BLaER1 treated with 17β-estradiol and CSF1 and Interleukin-3, amounts not matched to agents 10 nM and 100 nM (cell line): ENCODE data around the gene USP15.

Experiments
- H3K27ac ChIP-seq, 11 experiments: shearing (Covaris generic); formaldehyde crosslinking; 2 replicates each; pipeline ENCODE4 v1.8.1; 2022
- H3K27me3 ChIP-seq, 11 experiments: shearing (Covaris generic); formaldehyde crosslinking; 2 replicates each; pipeline ENCODE4 v1.8.1; 2022
- H3K36me3 ChIP-seq, 11 experiments: shearing (Covaris generic); formaldehyde crosslinking; 2 replicates each; pipeline ENCODE4 v1.8.1; 2022
- H3K4me1 ChIP-seq, 10 experiments: shearing (Covaris generic); formaldehyde crosslinking; 2 replicates each; pipeline ENCODE4 v1.8.1; 2022
- H3K4me2 ChIP-seq, 11 experiments: shearing (Covaris generic); formaldehyde crosslinking; 2 replicates each; pipeline ENCODE4 v1.8.1; 2022
- H3K4me3 ChIP-seq, 10 experiments: shearing (Covaris generic); formaldehyde crosslinking; 2 replicates each; pipeline ENCODE4 v1.8.1; 2022
- H3K9ac ChIP-seq, 11 experiments: shearing (Covaris generic); formaldehyde crosslinking; 2 replicates each; pipeline ENCODE4 v1.8.1; 2022
- H3K9me3 ChIP-seq, 11 experiments: shearing (Covaris generic); formaldehyde crosslinking; replicated peaks in 1 of 11; 2 replicates each; pipeline ENCODE4 v1.8.1; 2022
- H4K20me1 ChIP-seq, 11 experiments: shearing (Covaris generic); formaldehyde crosslinking; 2 replicates each; pipeline ENCODE4 v1.8.1; 2022
- Cebpa-rat ChIP-seq, 11 experiments: shearing (Covaris generic); IDR thresholded peaks; 2 replicates each; pipeline ENCODE4 v1.8.1; 2022

USP15 gene

DNA sequence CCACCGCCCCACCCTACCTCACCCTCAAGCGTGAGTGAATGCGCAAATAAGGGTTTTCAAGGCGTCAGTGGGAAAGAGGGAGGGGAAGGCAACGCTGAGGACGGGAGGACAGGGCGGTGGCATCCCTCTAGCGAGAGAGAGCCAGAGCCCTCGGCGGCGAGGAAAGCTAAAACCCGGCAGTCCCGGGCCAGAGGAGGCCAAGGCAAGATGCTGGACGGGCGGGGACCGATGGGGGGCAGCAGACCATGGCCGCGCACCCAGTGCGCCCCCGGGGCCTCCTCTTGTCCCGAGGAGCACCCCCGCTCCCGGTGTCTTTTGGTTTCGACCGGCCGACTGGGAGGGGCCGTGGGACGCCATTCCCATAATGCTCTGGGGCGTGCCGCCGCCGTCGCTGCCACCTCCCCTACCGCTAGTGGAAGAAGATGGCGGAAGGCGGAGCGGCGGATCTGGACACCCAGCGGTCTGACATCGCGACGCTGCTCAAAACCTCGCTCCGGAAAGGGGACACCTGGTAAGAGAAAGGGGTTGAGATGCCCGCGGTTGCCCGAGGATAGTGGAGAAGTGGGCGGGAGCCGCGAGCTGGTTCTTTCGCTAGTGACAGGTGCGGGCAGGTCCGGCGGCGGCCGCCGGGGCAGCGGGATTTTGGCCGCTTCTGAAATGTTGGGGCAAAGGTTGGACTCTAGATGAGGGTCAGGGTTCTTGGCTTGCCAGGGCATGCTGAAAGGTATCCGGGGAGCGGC is at the start of gene USP15:
Gene USP15 (plus strand): TSS at position 412 of the 740 bp plus-strand sequence. CDS start 11 bp downstream, at position 423.
- peaks cover 29 to 72% (median 44%) of the 10 kb centered on the region in 10 experiments for H3K4me1 ChIP-seq
- peak within 1 kb of the TSS; percentile 85 to 100 (median 98) for H3K4me3 ChIP-seq
- H3K4me2 ChIP-seq, result peak within 1 kb of the TSS; percentile 82 to 99 (median 88)
- H3K27me3 ChIP-seq, result no peaks in the 10 kb centered on the region
- H3K9ac ChIP-seq, result peak within 1 kb of the TSS; percentile 89 to 100 (median 94)
- H4K20me1 ChIP-seq, result peaks cover 24 to 49% (median 40%) of the 10 kb centered on the region in 11 experiments; a peak in 21 of 22 replicates
- no peak for TF ChIP-seq Cebpa-rat (IDR thresholded peaks at IDR 0.05)
- H3K9me3 ChIP-seq, result no peaks in the 10 kb centered on the region
- H3K27ac ChIP-seq, result peak within 1 kb of the TSS; percentile 90 to 100 (median 96)
- H3K36me3 ChIP-seq, result peaks cover 0 to 17% (median 5%) of the 10 kb centered on the region in 11 experiments; a peak in 12 of 22 replicates

DNA sequence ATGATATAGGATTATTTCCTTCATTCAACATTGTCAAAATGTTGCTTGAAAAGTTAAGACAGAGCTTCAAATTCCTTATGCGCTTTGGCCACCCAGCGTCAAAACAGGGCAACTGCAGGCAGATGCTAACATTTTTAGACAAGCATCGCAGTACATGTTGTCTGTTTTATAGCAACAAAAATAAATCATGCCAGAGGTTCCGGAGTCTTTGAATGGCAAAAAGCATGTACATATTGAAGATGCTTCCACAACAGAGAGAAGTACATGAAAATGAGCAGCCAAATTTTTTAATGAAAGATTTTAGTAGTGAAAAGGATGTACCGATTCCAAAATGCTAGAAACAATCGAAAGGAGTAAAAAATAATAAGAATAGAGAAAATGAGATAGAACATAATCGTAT is 49.8 kb upstream of the USP15 start:
- Histone ChIP-seq H3K4me3 (no peak overlapping the region), H3K9me3 (peaks cover 0 to 10% (median 5%) of the 10 kb centered on the region in 11 experiments; a peak in 11 of 22 replicates), H3K36me3 (no peaks in the 10 kb centered on the region), H3K4me1 (peaks cover 0 to 44% (median 9%) of the 10 kb centered on the region in 10 experiments; a peak in 12 of 20 replicates), H4K20me1 (no peaks in the 10 kb centered on the region), H3K9ac (no peak overlapping the region), H3K27ac (no peak overlapping the region), H3K4me2 (no peak overlapping the region), H3K27me3 (no peaks in the 10 kb centered on the region)
- no peak for TF ChIP-seq Cebpa-rat (IDR thresholded peaks at IDR 0.05)

DNA sequence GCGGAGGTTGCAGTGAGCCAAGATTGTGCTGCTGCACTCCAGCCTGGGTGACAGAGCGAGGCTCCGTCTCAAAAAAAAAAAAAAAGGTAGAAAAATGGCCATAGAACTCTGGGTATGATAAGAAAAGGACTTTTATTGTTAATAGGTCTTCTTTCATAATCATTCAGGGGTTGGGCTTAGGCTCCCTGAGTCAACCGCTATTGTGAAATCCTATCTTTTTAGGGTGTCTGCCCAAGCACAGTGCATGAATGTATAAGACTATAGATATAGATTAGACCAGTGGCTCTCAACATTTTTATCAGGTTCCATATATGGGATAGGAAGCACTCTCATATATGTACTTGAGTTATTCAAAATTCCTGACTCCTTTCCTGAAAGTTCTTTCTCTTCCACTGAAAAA is 48.7 kb upstream of the USP15 start:
- Histone ChIP-seq H3K4me2 (peak overlapping the region in 2 of 11 experiments; percentile 2 to 37; a peak in 2 of 22 replicates), H3K27ac (no peak overlapping the region), H3K36me3 (no peaks in the 10 kb centered on the region), H4K20me1 (no peaks in the 10 kb centered on the region), H3K4me3 (no peak overlapping the region), H3K27me3 (no peaks in the 10 kb centered on the region), H3K9me3 (peaks cover 0 to 7% (median 0%) of the 10 kb centered on the region in 11 experiments; a peak in 2 of 22 replicates), H3K4me1 (peaks cover 0 to 48% (median 13%) of the 10 kb centered on the region in 10 experiments; a peak in 12 of 20 replicates), H3K9ac (no peak overlapping the region)
- TF ChIP-seq Cebpa-rat (IDR thresholded peaks at IDR 0.05), result no peak; a peak in 1 of 22 replicates

DNA sequence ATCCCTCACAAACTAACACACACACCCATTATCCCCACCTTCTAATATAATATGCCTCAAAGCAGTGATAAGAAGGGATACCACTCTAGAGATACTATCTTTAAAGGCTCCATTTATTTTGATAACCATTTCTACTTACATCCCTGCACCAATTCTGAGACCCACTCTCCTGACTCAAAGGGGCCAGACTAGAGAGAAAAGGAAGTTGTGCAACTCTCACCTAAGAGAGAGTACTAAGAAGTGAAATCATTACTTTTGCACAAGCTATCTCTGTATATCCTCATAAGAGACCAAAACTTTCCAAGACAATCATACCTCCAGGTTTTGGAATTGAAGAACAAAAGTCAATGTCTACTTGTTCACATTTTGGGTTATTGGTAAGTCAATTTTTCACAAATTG is 45.4 kb upstream of the USP15 start:
- peak overlapping the region in 3 of 11 experiments; percentile 31 to 65 (median 38); a peak in 5 of 22 replicates for H3K9ac ChIP-seq
- peak overlapping the region in 7 of 11 experiments; percentile 4 to 91 (median 73); a peak in 12 of 22 replicates for H3K27ac ChIP-seq
- H3K4me1 ChIP-seq, result peaks cover 0 to 64% (median 13%) of the 10 kb centered on the region in 10 experiments; a peak in 12 of 20 replicates
- H4K20me1 ChIP-seq, result no peaks in the 10 kb centered on the region
- H3K4me3 ChIP-seq, result 0 out of 20 replicates have a peak overlapping the region, but pooled peaks of 1 of the 10 experiments have one; percentile 1
- H3K4me2 ChIP-seq, result peak overlapping the region in 8 of 11 experiments; percentile 15 to 84 (median 56); a peak in 15 of 22 replicates
- TF ChIP-seq Cebpa-rat (IDR thresholded peaks at IDR 0.05), result peak in 3 of 11 experiments; percentile 25 to 62 (median 33); a peak in 3 of 22 replicates
- H3K36me3 ChIP-seq, result no peaks in the 10 kb centered on the region
- peaks cover 0 to 7% (median 0%) of the 10 kb centered on the region in 11 experiments; a peak in 3 of 22 replicates for H3K9me3 ChIP-seq
- no peaks in the 10 kb centered on the region for H3K27me3 ChIP-seq

DNA sequence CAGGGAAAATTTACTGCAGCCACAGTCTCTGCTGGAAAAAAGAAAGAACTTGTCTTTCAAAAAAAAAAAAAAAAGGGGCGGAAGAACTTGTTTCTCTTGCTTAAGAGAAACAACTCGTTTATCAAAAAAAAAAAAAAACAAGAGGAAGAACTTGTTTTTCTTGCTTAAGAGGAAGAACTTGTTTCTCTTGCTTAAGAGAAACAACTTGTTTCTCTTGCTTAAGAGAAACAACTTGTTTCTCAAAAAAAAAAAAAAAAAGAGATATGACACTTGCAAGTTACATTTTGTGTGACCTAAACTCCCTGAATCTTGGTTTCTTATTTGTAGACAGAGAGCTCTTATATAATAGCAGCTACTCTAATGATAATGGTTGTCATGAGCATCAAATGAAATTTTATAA is 44.7 kb upstream of the USP15 start:
- Histone ChIP-seq H3K4me3 (peak overlapping the region in 2 of 10 experiments; percentile 1; a peak in 1 of 20 replicates), H3K36me3 (no peaks in the 10 kb centered on the region), H3K9me3 (peaks cover 0 to 9% (median 1%) of the 10 kb centered on the region in 11 experiments; a peak in 7 of 22 replicates), H3K4me1 (peaks cover 0 to 62% (median 13%) of the 10 kb centered on the region in 10 experiments; a peak in 12 of 20 replicates), H3K27me3 (no peaks in the 10 kb centered on the region), H4K20me1 (no peaks in the 10 kb centered on the region), H3K4me2 (peak overlapping the region in 6 of 11 experiments; percentile 50 to 84 (median 64); a peak in 12 of 22 replicates), H3K9ac (peak overlapping the region in 4 of 11 experiments; percentile 26 to 71 (median 50); a peak in 7 of 22 replicates), H3K27ac (peak overlapping the region in 6 of 11 experiments; percentile 53 to 91 (median 74); a peak in 12 of 22 replicates)
- TF ChIP-seq Cebpa-rat (IDR thresholded peaks at IDR 0.05), result peak in 2 of 11 experiments; percentile 12 to 15; a peak in 1 of 22 replicates

DNA sequence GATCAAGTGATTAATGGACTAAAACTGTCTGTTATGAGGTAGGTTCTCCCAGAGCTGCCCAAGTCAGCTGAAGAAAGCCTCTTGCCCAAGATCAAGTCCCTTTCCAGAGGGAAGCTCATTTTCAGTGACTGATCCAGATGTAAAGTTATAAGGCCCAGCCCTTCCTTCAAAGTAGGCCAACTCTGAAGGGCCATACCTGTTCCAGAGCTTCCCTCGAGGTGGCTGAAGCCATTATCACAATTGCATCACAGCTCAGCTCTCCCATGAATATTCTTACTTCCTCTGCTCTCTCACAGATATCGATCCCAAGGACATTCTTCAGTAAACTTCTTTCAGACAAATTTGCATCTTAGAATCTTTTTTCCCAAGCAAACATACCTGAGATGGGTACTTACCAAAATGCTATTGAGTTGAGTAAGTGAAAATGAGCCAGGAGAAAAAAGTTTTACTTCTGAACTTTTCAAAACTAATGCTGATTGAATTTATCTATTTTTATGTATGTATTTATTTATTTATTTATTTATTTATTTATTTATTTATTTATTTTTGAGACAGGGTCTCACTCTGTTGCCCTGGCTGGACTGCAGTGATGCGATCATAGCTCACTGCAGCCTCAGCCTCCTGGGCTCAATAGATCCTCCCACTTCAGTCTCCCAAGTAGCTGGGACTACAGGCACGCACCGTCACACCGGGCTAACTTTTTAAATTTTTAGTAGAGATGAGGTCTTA is 42.6 kb upstream of the USP15 start:
- H3K27me3 ChIP-seq, result no peaks in the 10 kb centered on the region
- no peak overlapping the region; a peak in 1 of 22 replicates for H3K27ac ChIP-seq
- H4K20me1 ChIP-seq, result no peaks in the 10 kb centered on the region
- H3K4me3 ChIP-seq, result no peak overlapping the region
- peaks cover 0 to 45% (median 13%) of the 10 kb centered on the region in 10 experiments; a peak in 12 of 20 replicates for H3K4me1 ChIP-seq
- TF ChIP-seq Cebpa-rat (IDR thresholded peaks at IDR 0.05), result no peak
- H3K9me3 ChIP-seq, result peaks cover 0 to 15% (median 6%) of the 10 kb centered on the region in 11 experiments; a peak in 9 of 22 replicates
- H3K4me2 ChIP-seq, result peak overlapping the region in 2 of 11 experiments; percentile 79 to 84; a peak in 3 of 22 replicates
- H3K36me3 ChIP-seq, result no peaks in the 10 kb centered on the region
- H3K9ac ChIP-seq, result no peak overlapping the region

DNA sequence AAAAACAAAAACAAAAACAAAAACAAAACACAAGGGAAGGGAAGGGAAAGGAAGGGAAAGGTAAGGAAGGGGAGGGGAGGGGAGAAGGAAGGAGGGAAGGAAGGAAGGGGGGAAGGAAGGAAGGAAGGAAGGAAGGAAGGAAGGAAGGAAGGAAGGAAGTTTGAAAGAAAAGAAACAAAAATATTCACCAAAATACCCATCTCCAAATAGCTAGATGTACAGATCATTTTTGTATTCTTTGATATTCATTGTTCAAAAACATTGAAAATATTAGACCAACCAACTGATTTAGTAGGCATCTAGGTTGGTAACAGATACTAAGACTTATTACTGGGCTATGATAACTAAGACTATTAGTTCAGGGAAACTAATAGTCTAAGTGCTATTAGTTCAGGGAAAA is 39.1 kb upstream of the USP15 start:
- no peak for TF ChIP-seq Cebpa-rat (IDR thresholded peaks at IDR 0.05)
- Histone ChIP-seq H3K9me3 (peaks cover 0 to 15% (median 6%) of the 10 kb centered on the region in 11 experiments; a peak in 7 of 22 replicates), H3K4me1 (peaks cover 0 to 20% (median 0%) of the 10 kb centered on the region in 10 experiments; a peak in 9 of 20 replicates), H3K36me3 (no peaks in the 10 kb centered on the region), H3K9ac (no peak overlapping the region), H4K20me1 (no peaks in the 10 kb centered on the region), H3K4me2 (no peak overlapping the region), H3K4me3 (no peak overlapping the region), H3K27ac (no peak overlapping the region), H3K27me3 (no peaks in the 10 kb centered on the region)

DNA sequence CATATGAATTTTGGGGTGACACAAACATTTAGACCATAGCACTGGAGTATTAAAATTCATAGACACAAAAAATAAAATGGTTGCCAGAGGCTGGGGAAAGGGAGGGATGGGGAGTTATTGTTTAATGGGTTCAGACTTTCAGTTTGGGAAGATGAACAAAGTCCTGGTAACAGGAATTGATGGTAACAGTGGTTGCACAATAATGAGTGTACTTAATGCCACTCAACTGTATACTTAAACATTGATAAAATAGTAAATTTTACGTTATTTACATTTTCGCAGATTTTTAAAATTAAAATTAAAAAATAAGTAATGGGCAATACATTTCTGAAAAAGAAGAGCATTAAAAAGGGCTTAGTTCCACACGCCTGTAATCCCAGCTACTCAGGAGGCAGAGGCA is 35.6 kb upstream of the USP15 start:
- no peaks in the 10 kb centered on the region for H4K20me1 ChIP-seq
- no peaks in the 10 kb centered on the region for H3K36me3 ChIP-seq
- H3K4me2 ChIP-seq, result no peak overlapping the region
- no peak overlapping the region for H3K27ac ChIP-seq
- no peak overlapping the region for H3K9ac ChIP-seq
- no peak overlapping the region for H3K4me3 ChIP-seq
- H3K9me3 ChIP-seq, result peaks cover 0 to 8% (median 6%) of the 10 kb centered on the region in 11 experiments; a peak in 6 of 22 replicates
- no peaks in the 10 kb centered on the region for H3K27me3 ChIP-seq
- no peak for TF ChIP-seq Cebpa-rat (IDR thresholded peaks at IDR 0.05)
- H3K4me1 ChIP-seq, result 0 out of 20 replicates have a peak, but pooled peaks cover 0 to 2% (median 0%) of the 10 kb centered on the region in 10 experiments
